DND-41 (cell line): Measurements from ENCODE around the gene CAMKMT.

ENCODE experiments used
- ATAC-seq: fragments of 200-7000 bp; cut with Tn5 transposase; 3 replicates; pipeline ENCODE4 v1.9.1; 2021; ENCODE audit warnings: low read depth; ENCODE audit not compliant: insufficient read depth
- DNase-seq: peaks from one replicate; pipeline ENCODE4 v3.0.0-alpha.2; 2020
- H2AFZ ChIP-seq: 2 replicates; pipeline ENCODE4 v1.6.0; 2012; ENCODE audit warnings: low read depth, low read length
- H3K27ac ChIP-seq: 2 replicates; pipeline ENCODE4 v1.5.1; 2012; ENCODE audit warnings: low read length, inconsistent platforms
- H3K27me3 ChIP-seq: fragments of 200-600 bp; sonication (generic); 2 replicates; pipeline ENCODE4 v1.6.0; 2012; ENCODE audit warnings: low read length, mild to moderate bottlenecking, inconsistent platforms; ENCODE audit not compliant: insufficient read depth, poor library complexity
- H3K36me3 ChIP-seq: 2 replicates; pipeline ENCODE4 v1.5.1; 2012; ENCODE audit warnings: low read length, inconsistent platforms; ENCODE audit not compliant: insufficient read depth
- H3K4me1 ChIP-seq: 2 replicates; pipeline ENCODE4 v1.5.1; 2012; ENCODE audit warnings: mild to moderate bottlenecking, low read length; ENCODE audit not compliant: insufficient read depth
- H3K4me2 ChIP-seq: 2 replicates; pipeline ENCODE4 v1.6.0; 2012; ENCODE audit warnings: mild to moderate bottlenecking, moderate library complexity, low read length, inconsistent platforms; ENCODE audit not compliant: insufficient read depth
- H3K4me3 ChIP-seq, 2 experiments: fragments of 200-600 bp in 1 of 2; shearing (Covaris generic) in 1 of 2; 2 replicates each; pipeline ENCODE4 v1.5.1; 2012 to 2016; ENCODE audit warnings: inconsistent platforms in 2 of 2, low read length in 2 of 2, mild to moderate bottlenecking in 2 of 2, low read depth in 1 of 2, moderate library complexity in 1 of 2
- H3K79me2 ChIP-seq: 2 replicates; pipeline ENCODE4 v1.6.0; 2012; ENCODE audit warnings: low read length, inconsistent platforms; ENCODE audit not compliant: insufficient read depth
- H3K9ac ChIP-seq: 2 replicates; pipeline ENCODE4 v1.6.0; 2012; ENCODE audit warnings: low read depth, mild to moderate bottlenecking, inconsistent platforms, low read length, moderate library complexity
- H3K9me3 ChIP-seq: 2 replicates; pipeline ENCODE4 v1.5.1; 2012; ENCODE audit warnings: low read length, moderate library complexity, mild to moderate bottlenecking, inconsistent platforms; ENCODE audit not compliant: insufficient read depth, severe bottlenecking
- H4K20me1 ChIP-seq: 2 replicates; pipeline ENCODE4 v1.6.0; 2012; ENCODE audit warnings: low read length; ENCODE audit not compliant: insufficient read depth
- EZH2 ChIP-seq: IDR thresholded peaks from 3 replicates; pipeline ENCODE4 v1.6.1; 2012; ENCODE audit warnings: borderline replicate concordance, low read depth, mild to moderate bottlenecking, moderate library complexity, low read length, inconsistent platforms; ENCODE audit not compliant: severe bottlenecking
- TF ChIP-seq, protein P1 (sequence below): IDR thresholded peaks from 2 replicates; pipeline ENCODE4 v1.5.1; 2012; ENCODE audit warnings: borderline replicate concordance, low read length, moderate library complexity, mild to moderate bottlenecking; ENCODE audit not compliant: poor library complexity, severe bottlenecking; ENCODE audit errors: extremely low read depth

Gene CAMKMT

GRCh38 chr2:44562737-44563136, 201.0 kb downstream of the CAMKMT start:
- H3K9ac ChIP-seq = no peak overlapping the region
- DNase-seq = no peak
- H3K4me2 ChIP-seq = no peak overlapping the region
- no peak overlapping the region for H2AFZ ChIP-seq
- no peaks in the 10 kb centered on the region for H3K79me2 ChIP-seq
- H3K4me1 ChIP-seq = no peaks in the 10 kb centered on the region
- ATAC-seq = no peak
- H4K20me1 ChIP-seq = no peaks in the 10 kb centered on the region
- no peaks in the 10 kb centered on the region for H3K36me3 ChIP-seq
- no peak overlapping the region for H3K27ac ChIP-seq
- no peaks in the 10 kb centered on the region for H3K27me3 ChIP-seq
- no peaks in the 10 kb centered on the region for H3K9me3 ChIP-seq
- no peak overlapping the region for H3K4me3 ChIP-seq
- no peak for TF ChIP-seq EZH2
- TF ChIP-seq, protein P1, sequence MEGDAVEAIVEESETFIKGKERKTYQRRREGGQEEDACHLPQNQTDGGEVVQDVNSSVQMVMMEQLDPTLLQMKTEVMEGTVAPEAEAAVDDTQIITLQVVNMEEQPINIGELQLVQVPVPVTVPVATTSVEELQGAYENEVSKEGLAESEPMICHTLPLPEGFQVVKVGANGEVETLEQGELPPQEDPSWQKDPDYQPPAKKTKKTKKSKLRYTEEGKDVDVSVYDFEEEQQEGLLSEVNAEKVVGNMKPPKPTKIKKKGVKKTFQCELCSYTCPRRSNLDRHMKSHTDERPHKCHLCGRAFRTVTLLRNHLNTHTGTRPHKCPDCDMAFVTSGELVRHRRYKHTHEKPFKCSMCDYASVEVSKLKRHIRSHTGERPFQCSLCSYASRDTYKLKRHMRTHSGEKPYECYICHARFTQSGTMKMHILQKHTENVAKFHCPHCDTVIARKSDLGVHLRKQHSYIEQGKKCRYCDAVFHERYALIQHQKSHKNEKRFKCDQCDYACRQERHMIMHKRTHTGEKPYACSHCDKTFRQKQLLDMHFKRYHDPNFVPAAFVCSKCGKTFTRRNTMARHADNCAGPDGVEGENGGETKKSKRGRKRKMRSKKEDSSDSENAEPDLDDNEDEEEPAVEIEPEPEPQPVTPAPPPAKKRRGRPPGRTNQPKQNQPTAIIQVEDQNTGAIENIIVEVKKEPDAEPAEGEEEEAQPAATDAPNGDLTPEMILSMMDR = no peak

DNA sequence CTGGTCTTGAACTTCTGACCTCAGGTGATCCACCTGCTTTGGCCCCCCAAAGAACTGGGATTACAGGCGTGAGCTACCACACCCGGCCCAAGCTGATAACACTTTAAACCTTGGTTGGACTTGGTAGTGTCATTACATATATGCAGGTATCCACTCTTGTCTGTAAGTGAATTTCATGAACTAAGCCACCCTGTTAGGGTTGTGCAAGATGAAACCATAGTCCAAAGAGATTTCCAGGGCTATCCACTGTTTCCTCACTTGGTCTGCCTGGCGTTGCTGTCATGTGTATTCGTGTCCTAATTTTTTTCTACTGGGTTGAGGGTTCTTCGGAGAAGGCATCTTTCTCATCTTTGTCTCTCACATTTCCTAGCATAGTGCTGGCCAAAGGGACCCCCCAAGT, 203.0 kb downstream of the CAMKMT start:
- no peak overlapping the region for H2AFZ ChIP-seq
- DNase-seq = no peak
- H3K4me2 ChIP-seq = no peak overlapping the region
- no peaks in the 10 kb centered on the region for H3K9me3 ChIP-seq
- no peak for ATAC-seq
- H3K27ac ChIP-seq = no peak overlapping the region
- H3K27me3 ChIP-seq = no peaks in the 10 kb centered on the region
- TF ChIP-seq, protein P1 = no peak
- no peak for TF ChIP-seq EZH2
- peaks cover 3% of the 10 kb centered on the region; the same call in 1 of the 2 replicates for H4K20me1 ChIP-seq
- H3K79me2 ChIP-seq = no peaks in the 10 kb centered on the region
- no peaks in the 10 kb centered on the region for H3K4me1 ChIP-seq
- no peak overlapping the region for H3K4me3 ChIP-seq
- H3K9ac ChIP-seq = no peak overlapping the region
- H3K36me3 ChIP-seq = no peaks in the 10 kb centered on the region

GRCh38 chr2:44566059-44566458, 204.3 kb downstream of the CAMKMT start:
- no peak for TF ChIP-seq EZH2
- TF ChIP-seq, protein P1 = no peak

GRCh38 chr2:44569491-44569890, 207.7 kb downstream of the CAMKMT start:
- Histone ChIP-seq H3K36me3 (no peaks in the 10 kb centered on the region), H3K27ac (no peak overlapping the region), H3K79me2 (no peaks in the 10 kb centered on the region), H3K9ac (no peak overlapping the region), H2AFZ (no peak overlapping the region), H3K4me1 (peaks cover 17% of the 10 kb centered on the region), H3K9me3 (no peaks in the 10 kb centered on the region), H4K20me1 (peaks cover 3% of the 10 kb centered on the region; the same call in 1 of the 2 replicates), H3K4me2 (no peak overlapping the region), H3K27me3 (no peaks in the 10 kb centered on the region), H3K4me3 (no peak overlapping the region)
- no peak for TF ChIP-seq EZH2
- TF ChIP-seq, protein P1 = no peak
- DNase-seq = no peak
- ATAC-seq = no peak

More at GRCh38 chr2:44566059-44566458, 204.3 kb downstream of the CAMKMT start:
- Histone ChIP-seq H3K9me3 (no peaks in the 10 kb centered on the region), H3K27me3 (no peaks in the 10 kb centered on the region), H2AFZ (no peak overlapping the region), H3K36me3 (no peaks in the 10 kb centered on the region), H3K4me2 (no peak overlapping the region), H3K27ac (no peak overlapping the region), H3K9ac (no peak overlapping the region), H3K79me2 (no peaks in the 10 kb centered on the region), H3K4me3 (no peak overlapping the region), H3K4me1 (peaks cover 11% of the 10 kb centered on the region), H4K20me1 (peaks cover 3% of the 10 kb centered on the region; the same call in 1 of the 2 replicates)
- ATAC-seq (no peak), DNase-seq (no peak)
